Right renal cortex interstitium (tissue), 3 donors: Measurements from ENCODE around the gene SLC4A8. TPM values are rescaled to one million over a fixed set of nuclear protein-coding genes. Genes with fewer than 3 reads are reported as not detected.

Experiments used
- DNase-seq, 3 donors: peaks; one replicate each; pipeline ENCODE4 v3.0.0-alpha.2; 2013; ENCODE audit warnings: low read depth in 3 of 3, low spot score in 2 of 3
- polyA plus RNA-seq, 3 donors: library from polyadenylated mRNA; unstranded; fragments of 120-200 nt; gene quantifications; one replicate each; pipeline ENCODE4 v1.2.1, GENCODE V29; 2013; ENCODE audit not compliant: insufficient read length in 3 of 3

Gene SLC4A8
- 1 to 10 TPM; 2.7 to 4.1 (median 3.3) TPM for polyA plus RNA-seq

- peak; percentile 72 to 90 (median 83) for DNase-seq
Measured at GRCh38 chr12:51424662-51425539, at the start of gene SLC4A8. Gene SLC4A8, plus strand, starts transcription at chr12:51424831. Its CDS starts 157 bp downstream, at chr12:51424988.

- DNase-seq: no peak
Measured at GRCh38 chr12:51374856-51375255, 49.8 kb upstream of the SLC4A8 start.

GRCh38 chr12:51377099-51377984 lies 47.3 kb upstream of the SLC4A8 start:
- DNase-seq: no peak

GRCh38 chr12:51378749-51379148 lies 45.9 kb upstream of the SLC4A8 start:
- no peak for DNase-seq

- no peak for DNase-seq
Measured at GRCh38 chr12:51379571-51379970, 45.1 kb upstream of the SLC4A8 start.

GRCh38 chr12:51381226-51382079 lies 43.2 kb upstream of the SLC4A8 start:
- no peak for DNase-seq

- no peak for DNase-seq
Measured at GRCh38 chr12:51382173-51382572, 42.5 kb upstream of the SLC4A8 start.

- DNase-seq: no peak
Measured at GRCh38 chr12:51383269-51383905, 41.2 kb upstream of the SLC4A8 start.

- no peak for DNase-seq
Measured at GRCh38 chr12:51386351-51386750, 38.3 kb upstream of the SLC4A8 start.

- DNase-seq: no peak
Measured at GRCh38 chr12:51388069-51388799, 36.4 kb upstream of the SLC4A8 start.

GRCh38 chr12:51388846-51389245 lies 35.8 kb upstream of the SLC4A8 start:
- DNase-seq: no peak

GRCh38 chr12:51389302-51389999 lies 35.2 kb upstream of the SLC4A8 start:
- DNase-seq: no peak

- DNase-seq: no peak
Measured at GRCh38 chr12:51390457-51390856, 34.2 kb upstream of the SLC4A8 start.

- DNase-seq: no peak
Measured at GRCh38 chr12:51390891-51391282, 33.7 kb upstream of the SLC4A8 start.

GRCh38 chr12:51391283-51392123 lies 33.1 kb upstream of the SLC4A8 start, which contains the start of gene GALNT6:
Gene GALNT6, minus strand, starts transcription at chr12:51391406. Its CDS starts 11,625 bp downstream, at chr12:51379781.
- no peak for DNase-seq

- DNase-seq: no peak
Measured at GRCh38 chr12:51392556-51393237, 31.9 kb upstream of the SLC4A8 start.
